DMS53 (cell line): Measurements from ENCODE around the gene PHLDA2.

Experiments
- DNase-seq: peaks from one replicate; lab custom pipeline; 2025; lab: John Stamatoyannopoulos, UW

PHLDA2 gene

DNA sequence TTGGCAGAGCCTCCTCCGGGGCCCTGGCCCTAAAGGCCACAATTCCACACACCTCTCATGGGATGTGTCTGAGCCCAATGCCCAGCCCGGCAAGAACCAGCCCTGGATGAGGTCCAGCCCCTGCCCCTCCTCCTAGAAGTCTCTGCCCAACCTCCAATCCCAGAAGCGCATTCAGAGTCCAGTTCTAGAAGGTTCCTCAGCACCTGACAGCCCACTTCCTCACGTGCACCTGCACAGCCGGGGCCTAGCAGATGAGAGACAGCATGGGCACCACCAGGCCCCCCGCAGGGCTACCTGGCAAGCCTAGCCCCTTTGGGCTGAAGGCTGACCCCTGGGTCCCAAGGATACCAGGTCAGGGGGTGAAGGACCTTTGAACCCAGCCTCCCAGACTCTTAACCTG is 32.2 kb downstream of the PHLDA2 start:
- DNase-seq: no peak

GRCh38 chr11:2896047-2896446 is 33.2 kb downstream of the PHLDA2 start:
- DNase-seq: no peak

GRCh38 chr11:2893935-2894334 is 35.3 kb downstream of the PHLDA2 start:
- DNase-seq: no peak

DNA sequence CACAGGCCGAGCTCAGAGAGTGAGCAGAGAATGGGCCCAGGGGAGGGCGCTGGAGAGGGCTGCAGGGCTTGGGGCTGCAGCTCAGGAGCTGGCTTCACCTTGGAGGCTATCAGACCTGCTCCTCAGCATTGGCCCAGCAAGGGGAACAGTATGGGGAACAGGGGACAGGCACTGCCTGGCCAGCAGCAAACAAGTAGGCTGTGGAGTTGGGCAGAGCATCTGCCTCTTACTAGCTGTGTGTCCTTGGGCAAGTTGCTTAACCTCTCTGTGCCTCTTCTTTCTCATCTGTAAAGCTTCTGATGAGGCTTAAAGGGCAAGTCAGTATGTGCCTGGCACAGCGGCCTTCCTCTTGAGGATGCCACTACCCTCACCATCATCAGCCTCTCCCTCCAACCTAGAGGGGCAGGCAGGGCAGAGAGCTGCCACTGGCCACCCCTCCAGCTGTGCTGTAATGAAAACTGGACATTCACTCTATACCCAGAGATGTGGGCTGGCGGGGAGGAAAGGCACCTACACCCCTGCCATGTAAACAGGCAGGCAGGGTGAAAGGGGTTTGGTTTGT is 36.2 kb downstream of the PHLDA2 start:
- DNase-seq: no peak

GRCh38 chr11:2892215-2892966 is 36.8 kb downstream of the PHLDA2 start:
- DNase-seq: peak; percentile 89

- peak; percentile 79 for DNase-seq
These were observed 37.6 kb downstream of the PHLDA2 start for GRCh38 chr11:2891326-2892214.

DNA sequence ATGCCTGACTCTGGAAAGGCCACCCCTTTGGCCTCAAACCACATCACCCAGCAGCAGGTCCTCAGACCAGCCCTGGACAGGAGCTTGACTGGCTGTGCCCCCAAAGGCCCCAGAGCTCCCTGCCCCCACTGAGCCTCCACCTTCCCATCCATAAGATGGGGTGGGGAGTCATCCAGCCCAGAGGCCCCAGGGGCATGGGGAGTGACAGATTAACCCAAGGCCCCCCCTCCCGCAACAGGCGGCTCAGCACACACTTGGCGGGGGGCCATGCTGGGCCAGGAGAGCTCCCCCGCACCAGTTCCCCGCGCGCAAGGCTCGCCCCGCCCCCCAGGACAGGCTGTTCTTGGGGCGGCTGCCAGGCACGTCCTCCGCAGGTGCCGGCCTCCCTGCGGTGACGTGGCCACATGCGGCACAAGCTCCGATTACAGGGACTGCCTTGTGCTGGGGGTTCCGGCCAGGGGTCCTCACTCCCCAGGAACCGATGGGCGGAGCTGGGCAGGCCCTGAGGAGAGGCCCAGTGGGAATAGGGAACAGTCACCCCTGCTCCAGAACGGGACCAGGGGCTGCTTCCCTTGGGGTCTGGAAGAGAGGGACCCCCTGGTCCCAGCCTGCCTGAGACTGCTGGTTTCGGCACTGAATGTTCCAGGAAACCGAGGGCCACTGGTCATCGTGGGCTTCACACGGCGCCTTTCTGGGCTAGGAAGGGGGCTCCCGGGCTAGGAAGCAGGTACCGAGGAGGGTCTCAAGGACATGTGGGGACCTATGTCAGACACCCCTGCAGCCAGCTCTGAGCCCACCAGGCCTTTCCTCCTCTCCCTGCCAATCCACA is 38.5 kb downstream of the PHLDA2 start:
- DNase-seq: peak; percentile 89

GRCh38 chr11:2889362-2890273 is 39.6 kb downstream of the PHLDA2 start:
- DNase-seq: no peak

DNA sequence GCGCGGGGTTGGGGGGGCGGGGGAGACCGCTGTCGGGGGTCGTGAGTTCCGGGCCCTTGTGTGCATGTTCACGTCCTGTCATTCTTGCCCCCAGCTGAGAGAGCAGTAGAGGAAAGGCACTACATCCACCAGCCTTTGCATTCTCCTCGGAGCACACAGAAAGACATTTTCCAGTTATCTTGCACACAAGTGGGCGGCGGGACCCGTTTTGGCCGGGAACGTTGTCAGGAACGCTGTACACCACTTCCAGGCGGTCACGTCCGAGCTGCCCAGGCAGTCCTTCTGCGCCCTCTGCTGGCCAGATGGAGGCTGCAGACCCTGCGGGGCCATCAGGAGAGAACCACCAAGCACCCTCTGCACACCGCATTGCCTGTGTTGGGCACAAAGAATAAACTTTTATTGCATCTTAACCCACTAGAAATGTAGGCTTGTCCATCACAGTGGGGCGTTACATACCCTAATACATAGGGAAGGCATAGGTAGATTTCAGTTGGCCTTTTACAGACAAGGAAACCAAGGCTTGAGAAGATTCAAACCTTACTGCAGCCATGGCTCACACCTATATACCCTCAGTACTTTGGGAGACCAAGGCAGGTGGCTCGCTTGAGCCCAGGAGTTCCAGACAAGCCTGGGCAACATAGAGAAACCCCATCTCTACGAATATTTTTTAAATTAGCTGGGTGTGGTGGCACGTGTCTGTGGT is 40.8 kb downstream of the PHLDA2 start:
- peak; percentile 93 for DNase-seq

DNA sequence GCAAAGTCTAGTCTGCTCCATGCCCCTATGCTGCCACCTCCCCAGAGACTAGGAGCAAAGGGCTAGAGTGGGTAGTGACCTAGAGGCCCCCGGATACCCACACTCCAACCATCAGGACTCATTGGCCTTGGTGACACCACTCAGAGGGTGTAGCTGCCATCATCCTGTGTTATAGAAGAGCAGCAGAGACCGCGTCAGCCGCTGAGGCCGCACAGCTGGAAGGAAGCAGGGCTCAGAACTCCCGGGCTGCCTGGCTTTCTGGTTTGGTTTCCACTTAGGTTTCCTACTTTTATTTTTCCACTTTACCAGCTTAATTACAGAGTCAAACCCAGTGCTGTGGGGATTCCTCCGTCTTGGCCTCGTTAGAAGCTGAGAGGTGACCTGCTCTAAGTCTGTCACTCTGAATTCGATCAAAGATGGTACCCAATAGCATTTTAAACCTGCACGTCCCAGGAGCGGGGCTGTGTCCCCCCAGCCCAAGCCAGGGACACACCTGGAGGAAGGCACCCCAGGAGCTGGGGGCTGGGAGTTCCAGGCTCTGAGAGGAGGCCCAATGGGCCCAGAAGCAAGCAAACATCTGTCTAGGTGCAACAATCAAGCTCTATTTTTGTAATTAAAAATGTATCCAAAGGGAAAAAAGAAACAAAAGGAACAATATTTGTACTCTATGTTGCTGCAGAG is 41.6 kb downstream of the PHLDA2 start:
- peak; percentile 41 for DNase-seq

DNA sequence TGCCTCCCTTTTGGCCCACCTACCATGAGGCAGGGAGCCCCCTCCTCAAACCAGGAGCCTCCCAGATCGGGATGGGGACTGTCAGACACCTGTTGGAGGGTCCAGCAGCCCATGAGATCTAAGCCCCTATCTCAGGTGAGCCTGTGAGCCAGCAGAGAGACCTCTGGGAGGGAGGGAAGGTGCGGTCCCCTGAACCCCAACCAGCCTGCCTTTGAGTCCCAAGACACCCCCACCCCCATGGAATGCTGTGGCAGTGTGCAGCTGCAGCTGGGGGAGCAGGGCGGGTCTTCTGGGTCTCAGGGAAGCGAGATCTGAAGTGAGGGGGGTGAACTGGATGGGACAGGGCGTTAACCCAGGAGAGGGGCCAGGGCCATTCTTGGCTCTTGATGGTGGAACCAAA is 42.3 kb downstream of the PHLDA2 start:
- DNase-seq: no peak

GRCh38 chr11:2886191-2886894 is 42.9 kb downstream of the PHLDA2 start:
- peak; percentile 65 for DNase-seq

DNA sequence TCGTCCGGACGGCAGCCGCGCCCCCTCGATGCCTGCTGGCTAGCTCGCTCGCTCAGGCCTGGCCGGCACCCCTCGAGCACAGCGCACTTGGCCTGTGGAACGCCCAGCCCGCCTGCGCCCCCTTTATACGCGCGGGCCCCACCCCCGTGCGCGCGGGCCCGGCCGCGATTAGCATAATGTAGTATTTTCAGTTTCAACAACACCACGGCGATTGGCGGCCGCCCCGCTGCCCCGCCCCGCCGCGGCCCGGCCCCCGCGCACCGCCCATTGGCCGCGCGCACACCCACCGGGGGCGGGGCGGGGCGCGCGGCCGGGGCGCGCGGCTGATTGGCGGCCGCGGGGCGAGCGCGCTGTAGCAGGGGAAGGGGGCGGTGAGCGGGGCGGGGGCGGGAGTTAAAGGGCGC is 43.5 kb downstream of the PHLDA2 start, which contains the start of gene CDKN1C:
Gene CDKN1C, minus strand, starts transcription at position 98 of the 404 bp plus-strand sequence. CDS start 319 bp downstream, outside the sequence.
- DNase-seq: peak; percentile 90

- peak; percentile 73 for DNase-seq
These were observed 44.1 kb downstream of the PHLDA2 start for GRCh38 chr11:2885017-2885677.

DNA sequence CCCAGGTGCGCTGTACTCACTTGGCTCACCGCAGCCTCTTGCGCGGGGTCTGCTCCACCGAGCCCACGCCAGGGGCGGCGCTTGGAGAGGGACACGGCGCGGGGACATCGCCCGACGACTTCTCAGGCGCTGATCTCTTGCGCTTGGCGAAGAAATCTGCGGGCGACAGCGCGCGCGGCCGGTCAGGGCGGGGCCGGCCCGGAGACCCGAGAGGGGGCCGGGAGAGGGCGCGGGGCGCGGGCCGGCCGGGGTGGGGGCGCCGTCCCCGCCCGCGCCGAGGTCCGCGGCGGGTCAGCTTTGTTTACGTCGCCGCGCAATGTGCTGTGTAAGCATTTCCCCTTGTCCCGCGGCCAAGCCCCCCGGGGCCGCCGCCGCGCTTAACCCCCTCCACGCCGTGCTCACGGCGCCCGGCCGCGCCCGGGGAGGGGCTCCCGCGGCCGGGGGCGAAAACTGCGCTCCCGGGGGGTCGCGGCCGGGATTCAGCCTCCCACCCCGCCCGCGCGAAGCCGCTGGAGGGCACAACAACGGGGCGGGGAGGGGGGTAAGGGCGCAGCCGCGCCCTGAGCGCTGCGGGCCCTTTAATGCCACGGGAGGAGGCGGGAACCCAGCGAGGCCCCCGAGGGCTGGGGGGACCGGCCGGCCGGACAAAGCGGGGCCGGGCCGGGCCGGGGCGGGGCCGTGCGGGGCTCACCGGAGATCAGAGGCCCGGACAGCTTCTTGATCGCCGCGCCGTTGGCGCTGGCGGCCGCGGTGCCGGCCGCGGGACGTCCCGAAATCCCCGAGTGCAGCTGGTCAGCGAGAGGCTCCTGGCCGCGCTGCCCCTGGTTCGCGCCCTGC is 45.0 kb downstream of the PHLDA2 start:
- no peak for DNase-seq

DNA sequence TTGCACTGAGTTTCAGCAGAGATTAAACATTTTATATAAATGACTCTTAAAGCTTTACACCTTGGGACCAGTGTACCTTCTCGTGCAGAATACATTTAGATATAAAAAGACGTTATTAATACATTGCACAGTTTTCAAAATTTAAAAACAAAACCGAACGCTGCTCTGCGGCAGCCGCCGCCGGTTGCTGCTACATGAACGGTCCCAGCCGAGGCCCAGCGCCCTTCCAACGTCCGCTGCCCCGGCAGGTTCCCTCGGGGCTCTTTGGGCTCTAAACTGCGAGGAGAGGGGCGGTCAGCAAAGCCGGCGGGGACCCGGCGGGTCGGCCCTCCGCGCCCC is 45.6 kb downstream of the PHLDA2 start:
- DNase-seq: no peak

DNA sequence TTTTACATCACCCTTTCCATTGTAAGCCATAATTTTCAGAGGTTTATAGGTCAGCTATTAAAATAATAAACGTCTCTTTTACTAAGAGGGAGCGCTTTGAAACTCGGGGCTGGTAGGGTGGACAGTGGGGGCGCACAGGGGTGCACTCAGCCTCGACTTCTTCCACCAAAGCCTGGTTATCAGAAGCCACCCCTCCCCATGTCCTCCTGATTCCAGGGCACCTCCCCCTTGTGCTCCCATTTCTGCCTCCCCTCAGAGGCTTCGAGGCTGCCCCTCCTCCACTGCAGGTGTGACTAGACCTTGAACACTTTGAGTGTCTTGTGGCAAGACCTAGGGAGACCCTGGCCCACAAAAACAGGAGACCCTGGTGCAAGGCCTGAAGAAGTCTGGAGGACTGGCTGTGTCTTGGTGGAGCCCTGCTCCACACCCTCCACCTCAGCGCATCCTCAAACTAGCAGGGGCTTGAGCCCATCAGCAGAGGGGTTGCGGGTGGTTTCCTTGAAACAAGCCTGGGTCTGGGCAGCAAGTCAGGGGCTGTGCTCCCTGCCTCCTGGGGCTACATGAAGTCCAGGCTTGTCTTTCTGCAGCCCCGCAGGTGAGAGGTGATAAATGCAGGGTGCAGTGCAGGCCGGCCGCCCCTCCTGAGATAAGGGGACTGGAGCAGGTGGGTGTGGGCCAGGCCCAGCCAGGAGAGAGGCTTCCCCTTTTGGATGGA is 46.7 kb downstream of the PHLDA2 start:
- DNase-seq: no peak
